ENCODE results near the gene KCNMA1. TPM values are rescaled to one million over a fixed set of nuclear protein-coding genes. Genes with fewer than 3 reads are reported as not detected.

The KCNMA1 gene
- total and polyA plus RNA-seq, 8 donors, result 0.92 to 155 (median 54.3) TPM

DNA sequence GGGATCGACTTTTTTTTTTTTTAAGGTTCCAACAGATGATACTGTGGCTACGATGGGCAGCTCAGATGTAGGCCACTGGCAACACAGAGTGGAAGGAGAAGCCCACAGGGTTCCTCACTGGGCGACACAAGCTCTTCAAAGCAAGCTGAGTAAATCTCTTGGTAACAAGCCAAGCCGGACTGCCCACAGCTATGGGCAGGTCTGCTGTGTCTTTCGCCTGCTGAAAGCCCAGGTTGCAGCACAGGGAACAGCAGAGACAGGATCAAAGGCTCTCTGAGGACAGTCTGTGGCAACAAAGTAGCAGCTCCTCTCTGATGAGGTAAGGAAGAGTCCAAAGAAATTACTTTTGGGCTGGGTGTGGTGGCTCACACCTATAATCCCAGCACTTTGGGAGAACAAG is 83.6 kb downstream of the KCNMA1 start:
- WGBS, 5 donors, result 67 to 85% (median 71%) methylated on average over 5 of the region's 5 CpGs

DNA sequence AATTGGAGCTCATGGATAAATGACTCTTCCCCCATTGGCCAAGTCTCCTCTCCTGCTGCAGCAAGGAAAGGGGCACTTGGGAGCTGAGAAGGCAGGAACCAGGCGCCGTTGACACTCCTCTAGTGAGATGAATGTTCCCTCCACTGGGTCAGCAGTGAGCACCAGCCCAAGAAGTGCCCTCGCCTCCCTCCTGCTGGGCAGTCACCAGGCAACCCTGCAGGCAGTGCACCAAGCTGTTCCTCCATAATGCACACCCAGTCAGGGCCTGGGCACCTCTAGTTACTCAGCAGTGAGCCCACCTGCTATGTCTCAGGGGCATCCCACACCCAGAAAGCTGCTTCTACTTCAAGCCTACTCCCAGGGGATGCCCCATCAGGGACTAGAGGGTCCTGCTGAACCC is 84.3 kb downstream of the KCNMA1 start:
- Histone ChIP-seq H3K4me3 (no peak overlapping the region), H3K9me3 (no peaks in the 10 kb centered on the region), H3K27ac (peak overlapping the region in 4 of 5 donors; percentile 53 to 84 (median 74)), H3K27me3 (no peaks in the 10 kb centered on the region), H3K36me3 (no peaks in the 10 kb centered on the region), H3K4me1 (peaks cover 0 to 44% (median 21%) of the 10 kb centered on the region in 4 donors)
- intact Hi-C loops (cut with DNase I; ENCODE audit: low total_unique reads), result no loop called here
- TF ChIP-seq EP300 (IDR thresholded peaks at IDR 0.05) (no peak), POLR2A (IDR thresholded peaks at IDR 0.05) (no peak), POLR2AphosphoS5 (IDR thresholded peaks at IDR 0.05) (no peak)
- WGBS, 5 donors, result 70 to 87% (median 77%) methylated on average over 2 to 3 of the region's 3 CpGs
- no peak for DNase-seq

More for the DNA sequence above, 83.6 kb downstream of the KCNMA1 start:
- TF ChIP-seq POLR2A (IDR thresholded peaks at IDR 0.05), result no peak
- no peak for TF ChIP-seq POLR2AphosphoS5 (IDR thresholded peaks at IDR 0.05)
- TF ChIP-seq, protein P1, sequence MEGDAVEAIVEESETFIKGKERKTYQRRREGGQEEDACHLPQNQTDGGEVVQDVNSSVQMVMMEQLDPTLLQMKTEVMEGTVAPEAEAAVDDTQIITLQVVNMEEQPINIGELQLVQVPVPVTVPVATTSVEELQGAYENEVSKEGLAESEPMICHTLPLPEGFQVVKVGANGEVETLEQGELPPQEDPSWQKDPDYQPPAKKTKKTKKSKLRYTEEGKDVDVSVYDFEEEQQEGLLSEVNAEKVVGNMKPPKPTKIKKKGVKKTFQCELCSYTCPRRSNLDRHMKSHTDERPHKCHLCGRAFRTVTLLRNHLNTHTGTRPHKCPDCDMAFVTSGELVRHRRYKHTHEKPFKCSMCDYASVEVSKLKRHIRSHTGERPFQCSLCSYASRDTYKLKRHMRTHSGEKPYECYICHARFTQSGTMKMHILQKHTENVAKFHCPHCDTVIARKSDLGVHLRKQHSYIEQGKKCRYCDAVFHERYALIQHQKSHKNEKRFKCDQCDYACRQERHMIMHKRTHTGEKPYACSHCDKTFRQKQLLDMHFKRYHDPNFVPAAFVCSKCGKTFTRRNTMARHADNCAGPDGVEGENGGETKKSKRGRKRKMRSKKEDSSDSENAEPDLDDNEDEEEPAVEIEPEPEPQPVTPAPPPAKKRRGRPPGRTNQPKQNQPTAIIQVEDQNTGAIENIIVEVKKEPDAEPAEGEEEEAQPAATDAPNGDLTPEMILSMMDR (IDR thresholded peaks at IDR 0.05), result no peak
- no peak for TF ChIP-seq EP300 (IDR thresholded peaks at IDR 0.05)
- Histone ChIP-seq H3K4me3 (no peak overlapping the region), H3K9me3 (no peaks in the 10 kb centered on the region), H3K4me1 (peaks cover 0 to 44% (median 21%) of the 10 kb centered on the region in 4 donors), H3K27ac (peak overlapping the region in 4 of 5 donors; percentile 53 to 84 (median 74)), H3K27me3 (no peaks in the 10 kb centered on the region), H3K36me3 (no peaks in the 10 kb centered on the region)
- intact Hi-C loops (cut with DNase I; ENCODE audit: low total_unique reads), result no loop called here
- no peak for DNase-seq

DNA sequence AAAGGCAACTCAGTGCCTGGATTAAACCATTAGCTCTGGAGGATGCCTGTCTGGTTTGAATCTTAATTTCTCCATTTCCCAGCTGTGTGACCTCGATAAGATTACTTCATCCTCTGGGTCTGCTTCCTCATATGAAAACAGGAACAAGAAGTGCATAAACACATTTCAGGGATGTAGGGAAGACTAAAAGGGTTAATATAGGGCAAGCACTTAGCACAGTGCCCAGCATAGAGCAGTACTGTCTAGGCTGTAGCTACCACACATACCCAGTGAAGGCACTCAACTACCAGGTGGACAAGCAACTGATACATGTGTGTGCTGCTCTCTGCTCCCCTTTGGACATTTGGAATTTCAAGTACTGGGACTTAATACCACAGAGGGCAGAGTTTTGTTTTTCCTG is 85.4 kb downstream of the KCNMA1 start:
- Histone ChIP-seq H3K4me3 (no peak overlapping the region), H3K36me3 (no peaks in the 10 kb centered on the region), H3K27me3 (no peaks in the 10 kb centered on the region), H3K9me3 (no peaks in the 10 kb centered on the region), H3K27ac (peak overlapping the region in 3 of 5 donors; percentile 17 to 79 (median 53)), H3K4me1 (peaks cover 0 to 47% (median 21%) of the 10 kb centered on the region in 4 donors)
- 45 to 87% (median 76%) methylated on average over 1 of the region's 1 CpG for WGBS, 5 donors
- no peak for DNase-seq
- TF ChIP-seq POLR2A (IDR thresholded peaks at IDR 0.05), result no peak
- TF ChIP-seq EP300 (IDR thresholded peaks at IDR 0.05), result no peak
- TF ChIP-seq POLR2AphosphoS5 (IDR thresholded peaks at IDR 0.05), result no peak
- TF ChIP-seq, protein P1 (IDR thresholded peaks at IDR 0.05), result no peak
- intact Hi-C loops (cut with DNase I; ENCODE audit: low total_unique reads), result no loop called here

DNA sequence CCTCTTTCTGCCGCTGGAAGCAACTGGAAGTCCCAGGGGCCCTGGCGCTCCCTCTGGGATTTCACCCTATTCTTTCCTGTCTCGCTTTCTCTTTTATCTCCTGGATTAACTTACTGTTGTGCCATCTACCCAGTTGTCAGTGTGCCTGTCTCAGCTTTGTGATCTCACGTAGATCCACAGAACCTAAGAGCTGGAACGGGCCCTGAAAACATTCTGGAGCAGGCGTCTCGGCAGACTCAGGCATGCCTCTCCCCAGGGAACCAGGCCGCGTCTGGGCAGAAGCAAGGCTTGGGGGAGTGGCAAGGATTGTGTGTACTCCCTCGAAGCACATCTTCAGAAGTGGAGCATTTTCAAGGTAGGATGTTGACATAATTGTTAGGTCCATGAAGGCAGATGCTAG is 87.2 kb downstream of the KCNMA1 start:
- intact Hi-C loops (cut with DNase I; ENCODE audit: low total_unique reads), result no loop called here
- no peaks in the 10 kb centered on the region for H3K27me3 ChIP-seq
- H3K36me3 ChIP-seq, result no peaks in the 10 kb centered on the region
- no peaks in the 10 kb centered on the region for H3K9me3 ChIP-seq
- no peak for DNase-seq
- H3K4me1 ChIP-seq, result peaks cover 0 to 40% (median 17%) of the 10 kb centered on the region in 4 donors
- no peak for TF ChIP-seq POLR2A (IDR thresholded peaks at IDR 0.05)
- no peak for TF ChIP-seq POLR2AphosphoS5 (IDR thresholded peaks at IDR 0.05)
- TF ChIP-seq, protein P1 (IDR thresholded peaks at IDR 0.05), result no peak
- no peak for TF ChIP-seq EP300 (IDR thresholded peaks at IDR 0.05)
- H3K4me3 ChIP-seq, result no peak overlapping the region
- peak overlapping the region in 1 of 5 donors; percentile 54 for H3K27ac ChIP-seq
- 73 to 91% (median 83%) methylated on average over 10 of the region's 10 CpGs for WGBS, 5 donors

DNA sequence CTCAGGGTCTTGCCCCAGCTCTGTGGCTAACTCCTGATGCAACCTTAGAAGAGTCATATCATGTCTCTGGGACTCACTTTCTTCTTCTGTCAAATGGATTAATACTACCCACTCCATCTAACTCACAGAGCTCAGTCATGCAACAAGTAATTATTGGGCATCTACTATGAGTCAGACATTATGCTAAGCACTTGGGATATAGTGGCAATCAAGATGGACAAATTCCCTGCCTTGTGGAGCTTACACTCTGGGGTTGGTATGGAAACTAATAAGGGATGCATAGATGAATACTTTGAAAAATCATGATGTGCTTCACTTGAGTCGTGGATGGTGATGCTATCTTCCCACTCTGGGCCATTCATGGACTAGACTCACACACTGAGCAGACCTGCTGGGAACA is 88.9 kb downstream of the KCNMA1 start:
- Histone ChIP-seq H3K4me3 (no peak overlapping the region), H3K36me3 (no peaks in the 10 kb centered on the region), H3K27me3 (no peaks in the 10 kb centered on the region), H3K4me1 (peaks cover 0 to 23% (median 7%) of the 10 kb centered on the region in 4 donors), H3K27ac (no peak overlapping the region), H3K9me3 (no peaks in the 10 kb centered on the region)
- TF ChIP-seq POLR2AphosphoS5 (IDR thresholded peaks at IDR 0.05), result no peak
- TF ChIP-seq, protein P1 (IDR thresholded peaks at IDR 0.05), result no peak
- no peak for TF ChIP-seq EP300 (IDR thresholded peaks at IDR 0.05)
- TF ChIP-seq POLR2A (IDR thresholded peaks at IDR 0.05), result no peak
- intact Hi-C loops (cut with DNase I; ENCODE audit: low total_unique reads), result no loop called here
- DNase-seq, result no peak
- 79 to 93% (median 87%) methylated on average over 1 of the region's 1 CpG for WGBS, 5 donors
